CD4-positive, alpha-beta T cell treated with Interleukin-12 subunit alpha and Interleukin-12 subunit beta, for 1 hour (primary cell): ENCODE results near the gene CFAP157.

Experiments
- DNase-seq: peaks from one replicate; pipeline ENCODE4 v3.0.0-alpha.2; 2020

The CFAP157 gene

GRCh38 chr9:127693697-127694096 is 13.1 kb upstream of the CFAP157 start:
- DNase-seq, result no peak

GRCh38 chr9:127694890-127695720 is 11.7 kb upstream of the CFAP157 start:
- DNase-seq, result no peak

- no peak for DNase-seq
Observed at GRCh38 chr9:127697575-127697974, 9.2 kb upstream of the CFAP157 start.

- no peak for DNase-seq
Observed at GRCh38 chr9:127698386-127698785, 8.4 kb upstream of the CFAP157 start.

GRCh38 chr9:127698985-127699670 is 7.7 kb upstream of the CFAP157 start:
- peak; percentile 91 for DNase-seq

- no peak for DNase-seq
Observed at GRCh38 chr9:127700140-127700539, 6.6 kb upstream of the CFAP157 start.

- no peak for DNase-seq
Observed at GRCh38 chr9:127700594-127701255, 6.1 kb upstream of the CFAP157 start.

GRCh38 chr9:127703289-127703946 is 3.4 kb upstream of the CFAP157 start:
- DNase-seq, result no peak

- no peak for DNase-seq
Observed at GRCh38 chr9:127705577-127706379, 1.0 kb upstream of the CFAP157 start.

GRCh38 chr9:127707766-127708165 is 978 bp downstream of the CFAP157 start:
- peak; percentile 71 for DNase-seq

GRCh38 chr9:127708952-127709587 is 2.3 kb downstream of the CFAP157 start:
- no peak for DNase-seq

GRCh38 chr9:127710204-127710783 is 3.5 kb downstream of the CFAP157 start:
- no peak for DNase-seq

GRCh38 chr9:127711226-127711701 is 4.5 kb downstream of the CFAP157 start:
- peak; percentile 22 for DNase-seq

GRCh38 chr9:127711831-127712274 is 5.1 kb downstream of the CFAP157 start:
- DNase-seq, result no peak

GRCh38 chr9:127712371-127712770 is 5.6 kb downstream of the CFAP157 start:
- no peak for DNase-seq

- no peak for DNase-seq
Observed at GRCh38 chr9:127712867-127713266, 6.1 kb downstream of the CFAP157 start.

GRCh38 chr9:127714020-127714750 is 7.4 kb downstream of the CFAP157 start:
- no peak for DNase-seq

GRCh38 chr9:127714951-127715469 is 8.2 kb downstream of the CFAP157 start:
- no peak for DNase-seq

- peak; percentile 95 for DNase-seq
Observed at GRCh38 chr9:127715470-127716337, 8.9 kb downstream of the CFAP157 start, which contains the start of the genes PTRH1 and TTC16. Gene PTRH1 (minus strand): TSS chr9:127715663. CDS start chr9:127715639, 24 bp downstream. Gene TTC16 (plus strand): TSS chr9:127716079. CDS start chr9:127716146, 67 bp downstream.
